Measurements from ENCODE around the gene GRB7. TPM values are rescaled to one million over a fixed set of nuclear protein-coding genes. Genes with fewer than 3 reads are reported as not detected.

GRB7 gene
- polyA plus RNA-seq, 1 donor (not counting 4 experiments of a cell fraction or from before 2014, with no cell fraction given) = 4.2 TPM

DNA sequence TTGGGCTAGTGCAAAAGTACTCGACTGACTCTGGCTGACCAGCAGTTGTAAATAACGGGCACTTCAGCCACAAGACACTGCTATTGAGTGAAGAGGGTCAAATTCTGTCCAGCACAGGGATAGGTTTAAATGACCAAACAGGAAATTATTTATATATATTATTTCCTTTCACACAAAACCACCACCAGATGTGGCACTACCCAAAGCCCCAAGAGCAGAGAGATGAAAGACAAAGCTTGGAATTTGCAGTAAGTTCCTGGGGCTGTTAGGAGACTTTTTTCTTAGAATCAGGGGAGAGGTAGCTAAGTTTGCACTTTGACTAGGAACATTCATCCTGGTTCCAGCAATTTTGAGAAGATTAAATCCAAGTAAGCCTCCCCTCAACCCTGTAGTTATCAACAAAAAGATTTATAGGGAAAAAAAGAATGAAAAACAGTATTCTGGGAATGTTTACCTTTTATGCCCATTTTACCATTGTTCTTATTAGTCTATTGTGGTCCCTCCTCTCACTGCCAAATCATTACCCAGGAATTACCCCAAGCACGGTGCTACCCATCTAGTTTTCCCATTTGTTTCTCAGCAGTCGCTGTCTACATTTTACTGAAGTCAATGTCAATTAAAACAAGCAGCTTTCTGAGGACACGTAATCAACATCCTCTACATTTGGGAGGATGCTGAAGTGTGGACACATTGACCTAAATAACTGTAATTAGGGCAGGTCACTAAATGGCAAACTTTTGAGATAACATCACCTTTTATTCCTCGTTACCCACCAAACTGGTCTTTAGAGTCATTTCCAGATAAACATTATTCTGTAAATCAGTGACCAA lies 43.5 kb downstream of the GRB7 start:
- DNase-seq (ENCODE audit: low read depth, low spot score) (no peak), FAIRE-seq (peak; percentile 23)
- Histone ChIP-seq H3K27ac (ENCODE audit: control insufficient read depth, insufficient read depth, low read length) (peak overlapping the region; percentile 91), H3K27me3 (ENCODE audit: control insufficient read depth, extremely low read depth, insufficient read depth, low read length) (no peaks in the 10 kb centered on the region), H3K9me3 (ENCODE audit: control insufficient read depth, low read depth, low read length) (no peaks in the 10 kb centered on the region), H3K4me3 (ENCODE audit: control insufficient read depth in 2 of 3, extremely low read depth in 1 of 3, insufficient read depth in 2 of 3, low read depth in 1 of 3, low read length in 3 of 3) (peak overlapping the region in 1 of 3 experiments; percentile 27), H3K4me1 (ENCODE audit: control insufficient read depth, extremely low read depth, insufficient read depth, low read length) (peaks cover 25% of the 10 kb centered on the region), H3K36me3 (ENCODE audit: control insufficient read depth in 2 of 2, extremely low read depth in 1 of 2, insufficient read depth in 2 of 2, low read length in 2 of 2) (no peaks in the 10 kb centered on the region), H3K9ac (ENCODE audit: control insufficient read depth, extremely low read depth, insufficient read depth, low read length) (peak overlapping the region; percentile 48), H3K9me1 (ENCODE audit: control insufficient read depth, extremely low read depth, insufficient read depth, low read length) (no peaks in the 10 kb centered on the region), H3K4me2 (ENCODE audit: control insufficient read depth, extremely low read depth, insufficient read depth, low read depth, low read length) (peak overlapping the region; percentile 91), H4K20me1 (ENCODE audit: control insufficient read depth, extremely low read depth, insufficient read depth, low read length) (no peaks in the 10 kb centered on the region), H3K79me2 (ENCODE audit: control insufficient read depth, insufficient read depth, low read length) (no peaks in the 10 kb centered on the region), H2AFZ (ENCODE audit: control insufficient read depth, low read length) (peak overlapping the region; percentile 92)
- TF ChIP-seq EZH2 (IDR thresholded peaks at IDR 0.05; ENCODE audit: low read length) = no peak
- TF ChIP-seq, protein P1, sequence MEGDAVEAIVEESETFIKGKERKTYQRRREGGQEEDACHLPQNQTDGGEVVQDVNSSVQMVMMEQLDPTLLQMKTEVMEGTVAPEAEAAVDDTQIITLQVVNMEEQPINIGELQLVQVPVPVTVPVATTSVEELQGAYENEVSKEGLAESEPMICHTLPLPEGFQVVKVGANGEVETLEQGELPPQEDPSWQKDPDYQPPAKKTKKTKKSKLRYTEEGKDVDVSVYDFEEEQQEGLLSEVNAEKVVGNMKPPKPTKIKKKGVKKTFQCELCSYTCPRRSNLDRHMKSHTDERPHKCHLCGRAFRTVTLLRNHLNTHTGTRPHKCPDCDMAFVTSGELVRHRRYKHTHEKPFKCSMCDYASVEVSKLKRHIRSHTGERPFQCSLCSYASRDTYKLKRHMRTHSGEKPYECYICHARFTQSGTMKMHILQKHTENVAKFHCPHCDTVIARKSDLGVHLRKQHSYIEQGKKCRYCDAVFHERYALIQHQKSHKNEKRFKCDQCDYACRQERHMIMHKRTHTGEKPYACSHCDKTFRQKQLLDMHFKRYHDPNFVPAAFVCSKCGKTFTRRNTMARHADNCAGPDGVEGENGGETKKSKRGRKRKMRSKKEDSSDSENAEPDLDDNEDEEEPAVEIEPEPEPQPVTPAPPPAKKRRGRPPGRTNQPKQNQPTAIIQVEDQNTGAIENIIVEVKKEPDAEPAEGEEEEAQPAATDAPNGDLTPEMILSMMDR (optimal IDR thresholded peaks at IDR 0.05 in 1 of 3, IDR thresholded peaks at IDR 0.05 in 1 of 3, conservative IDR thresholded peaks at IDR 0.05 in 1 of 3; ENCODE audit: extremely low read depth in 1 of 3, insufficient read depth in 2 of 3, low read length in 3 of 3) = no peak
- dilution Hi-C loops (cut with MboI; ENCODE audit: extremely low pct_ligation_motif_present, low sequenced_read_pairs) = no loop called here

DNA sequence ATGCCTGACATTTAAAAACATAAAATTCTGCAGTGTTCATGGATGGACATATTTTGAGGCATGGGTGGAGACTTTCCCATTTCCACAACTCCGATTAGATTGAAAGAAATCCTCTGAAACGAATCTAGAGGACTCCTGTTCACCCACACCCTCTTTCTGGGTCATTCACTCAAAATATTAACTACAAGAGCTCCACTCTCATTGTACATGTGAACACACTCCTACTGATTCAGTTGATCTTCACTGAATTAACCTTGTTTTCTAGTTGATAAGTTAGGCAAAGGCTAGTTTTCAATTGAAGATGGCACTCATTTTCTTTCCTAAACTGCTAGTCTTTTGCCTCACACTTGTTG lies 44.1 kb downstream of the GRB7 start:
- Histone ChIP-seq H2AFZ (ENCODE audit: control insufficient read depth, low read length) (peak overlapping the region; percentile 92), H3K9me1 (ENCODE audit: control insufficient read depth, extremely low read depth, insufficient read depth, low read length) (no peaks in the 10 kb centered on the region), H3K4me3 (ENCODE audit: control insufficient read depth in 2 of 3, extremely low read depth in 1 of 3, insufficient read depth in 2 of 3, low read depth in 1 of 3, low read length in 3 of 3) (peak overlapping the region in 2 of 3 experiments; percentile 27 to 47), H4K20me1 (ENCODE audit: control insufficient read depth, extremely low read depth, insufficient read depth, low read length) (no peaks in the 10 kb centered on the region), H3K27me3 (ENCODE audit: control insufficient read depth, extremely low read depth, insufficient read depth, low read length) (no peaks in the 10 kb centered on the region), H3K9ac (ENCODE audit: control insufficient read depth, extremely low read depth, insufficient read depth, low read length) (peak overlapping the region; percentile 48), H3K9me3 (ENCODE audit: control insufficient read depth, low read depth, low read length) (no peaks in the 10 kb centered on the region), H3K4me2 (ENCODE audit: control insufficient read depth, extremely low read depth, insufficient read depth, low read depth, low read length) (peak overlapping the region; percentile 91), H3K79me2 (ENCODE audit: control insufficient read depth, insufficient read depth, low read length) (no peaks in the 10 kb centered on the region), H3K27ac (ENCODE audit: control insufficient read depth, insufficient read depth, low read length) (peak overlapping the region; percentile 91), H3K4me1 (ENCODE audit: control insufficient read depth, extremely low read depth, insufficient read depth, low read length) (peaks cover 25% of the 10 kb centered on the region), H3K36me3 (ENCODE audit: control insufficient read depth in 2 of 2, extremely low read depth in 1 of 2, insufficient read depth in 2 of 2, low read length in 2 of 2) (no peaks in the 10 kb centered on the region)
- no peak for DNase-seq (ENCODE audit: low read depth, low spot score)
- no peak for FAIRE-seq
- TF ChIP-seq, protein P1 (optimal IDR thresholded peaks at IDR 0.05 in 1 of 3, IDR thresholded peaks at IDR 0.05 in 1 of 3, conservative IDR thresholded peaks at IDR 0.05 in 1 of 3; ENCODE audit: extremely low read depth in 1 of 3, insufficient read depth in 2 of 3, low read length in 3 of 3) = no peak
- no peak for TF ChIP-seq EZH2 (IDR thresholded peaks at IDR 0.05; ENCODE audit: low read length)
- dilution Hi-C loops (cut with MboI; ENCODE audit: extremely low pct_ligation_motif_present, low sequenced_read_pairs) = no loop called here
